ENCODE data around the gene HLA-E. TPM values are rescaled to one million over a fixed set of nuclear protein-coding genes. Genes with fewer than 3 reads are reported as not detected.
"Not testable (repeated sequence)": the region's sequence is repeated elsewhere in the genome, so short reads cannot be mapped to it uniquely, and the experiment has no call there.

The HLA-E gene
- total RNA-seq, 1 experiment from 2014 or later = 125 TPM

DNA sequence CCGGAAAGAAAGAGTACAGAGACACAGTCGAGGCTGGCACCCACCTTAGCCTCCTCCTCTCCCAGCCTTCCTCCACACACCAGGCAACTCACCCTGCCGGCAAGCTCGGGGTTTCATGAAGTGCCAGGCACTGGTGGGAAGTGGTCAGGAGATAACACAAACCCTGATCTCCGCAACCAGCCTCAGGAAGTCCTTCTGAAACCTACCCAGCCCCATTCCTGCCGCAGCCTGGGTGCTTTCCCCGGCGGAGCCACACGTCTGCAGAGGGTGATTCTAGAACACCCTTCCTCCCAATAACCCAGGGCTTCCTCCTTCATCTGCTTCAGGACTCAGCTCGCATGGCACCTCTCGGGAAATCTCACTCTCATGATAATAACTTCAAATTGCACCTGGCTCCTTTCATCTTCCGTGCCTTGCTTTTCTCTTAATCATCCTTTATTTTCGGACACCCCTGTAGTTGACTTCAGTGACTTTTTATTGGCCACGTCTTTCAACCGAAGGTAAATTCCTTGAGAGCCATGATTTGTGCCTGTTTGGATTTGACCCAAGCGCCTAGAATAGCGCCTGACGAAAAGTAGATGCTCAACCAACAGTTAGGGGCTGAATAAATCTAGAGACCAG is 8.7 kb upstream of the HLA-E start:
- no peak overlapping the region for H3K27ac ChIP-seq
- H3K27me3 ChIP-seq (ENCODE audit: insufficient read depth, low read depth) = peaks cover 54% of the 10 kb centered on the region
- intact Hi-C loops (cut with micrococcal nuclease; ENCODE audit: unreplicated experiment) = loop anchor here (5.0 kb wide), 2 partner anchors 347 to 712 kb away; no protein-coding TSS in a partner anchor
- BruUV-seq (replicated peaks) = no TSS peak
- CTCF ChIA-PET = no interaction called here
- POLR2A ChIA-PET (ENCODE audit: unreplicated experiment) = no interaction called here
- H3F3A ChIP-seq (ENCODE audit: insufficient read depth, low read depth) = peaks cover 3% of the 10 kb centered on the region; the same call in 1 of the 2 replicates
- no peaks in the 10 kb centered on the region for H3K79me2 ChIP-seq (ENCODE audit: low read depth)
- no peak for DNase-seq
- H3K9me2 ChIP-seq (ENCODE audit: insufficient read depth) = no peaks in the 10 kb centered on the region
- H2AFZ ChIP-seq = no peak overlapping the region
- no peaks in the 10 kb centered on the region for H4K20me1 ChIP-seq (ENCODE audit: insufficient read depth)
- no peaks in the 10 kb centered on the region; the same call in 1 of the 2 replicates for H3K4me1 ChIP-seq (replicated peaks; ENCODE audit: insufficient read depth)
- peak overlapping the region; percentile 19 for H3K4me2 ChIP-seq
- no peaks in the 10 kb centered on the region for H3K9me3 ChIP-seq (ENCODE audit: insufficient read depth, low read depth)
- H3K36me3 ChIP-seq (ENCODE audit: low read depth) = no peaks in the 10 kb centered on the region
- H3K4me3 ChIP-seq = no peak overlapping the region
- TF ChIP-seq, protein P1, sequence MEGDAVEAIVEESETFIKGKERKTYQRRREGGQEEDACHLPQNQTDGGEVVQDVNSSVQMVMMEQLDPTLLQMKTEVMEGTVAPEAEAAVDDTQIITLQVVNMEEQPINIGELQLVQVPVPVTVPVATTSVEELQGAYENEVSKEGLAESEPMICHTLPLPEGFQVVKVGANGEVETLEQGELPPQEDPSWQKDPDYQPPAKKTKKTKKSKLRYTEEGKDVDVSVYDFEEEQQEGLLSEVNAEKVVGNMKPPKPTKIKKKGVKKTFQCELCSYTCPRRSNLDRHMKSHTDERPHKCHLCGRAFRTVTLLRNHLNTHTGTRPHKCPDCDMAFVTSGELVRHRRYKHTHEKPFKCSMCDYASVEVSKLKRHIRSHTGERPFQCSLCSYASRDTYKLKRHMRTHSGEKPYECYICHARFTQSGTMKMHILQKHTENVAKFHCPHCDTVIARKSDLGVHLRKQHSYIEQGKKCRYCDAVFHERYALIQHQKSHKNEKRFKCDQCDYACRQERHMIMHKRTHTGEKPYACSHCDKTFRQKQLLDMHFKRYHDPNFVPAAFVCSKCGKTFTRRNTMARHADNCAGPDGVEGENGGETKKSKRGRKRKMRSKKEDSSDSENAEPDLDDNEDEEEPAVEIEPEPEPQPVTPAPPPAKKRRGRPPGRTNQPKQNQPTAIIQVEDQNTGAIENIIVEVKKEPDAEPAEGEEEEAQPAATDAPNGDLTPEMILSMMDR (conservative IDR thresholded peaks at IDR 0.05) = no peak
- TF ChIP-seq EZH2 (IDR thresholded peaks at IDR 0.05; ENCODE audit: low read depth) = no peak

DNA sequence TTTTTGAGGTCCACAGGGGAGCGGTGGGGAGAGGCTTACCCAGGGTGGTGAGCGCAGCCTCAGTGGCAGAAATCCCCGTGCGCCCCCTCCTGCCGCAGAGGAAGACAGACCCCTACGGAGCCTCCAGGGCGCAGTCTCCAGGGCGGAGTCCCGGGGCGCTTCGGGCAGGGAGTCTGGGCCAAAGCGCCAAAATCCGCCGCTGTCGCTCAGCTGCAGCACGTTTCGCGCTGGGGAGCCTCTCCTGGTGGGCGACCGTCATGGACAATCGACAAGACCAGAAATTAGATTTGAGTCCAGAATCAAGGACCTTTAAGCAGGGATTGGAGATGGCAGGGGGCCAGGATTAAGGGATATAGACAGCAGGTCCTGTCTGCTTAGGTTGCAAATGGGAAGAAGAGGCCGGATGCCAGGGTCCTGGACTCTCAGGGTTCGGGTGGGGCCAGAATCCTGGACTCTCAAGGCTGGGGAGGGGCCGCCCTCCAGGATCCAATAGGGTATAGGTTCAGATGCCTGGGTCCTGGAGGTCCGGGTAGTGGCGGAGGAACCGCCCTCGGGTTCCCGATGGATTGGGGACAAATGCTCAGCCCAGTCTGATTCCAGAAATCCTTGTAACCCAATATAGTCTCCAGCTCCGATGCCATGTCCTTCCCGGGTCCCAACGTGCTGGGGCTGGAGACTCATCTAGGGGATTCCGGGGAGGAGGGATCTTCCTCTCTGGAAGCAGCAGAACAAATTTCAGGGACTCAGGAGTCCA is 7.9 kb upstream of the HLA-E start:
- no peaks in the 10 kb centered on the region for H3K79me2 ChIP-seq (ENCODE audit: low read depth)
- no peaks in the 10 kb centered on the region; the same call in 1 of the 2 replicates for H3K4me1 ChIP-seq (replicated peaks; ENCODE audit: insufficient read depth)
- peaks cover 3% of the 10 kb centered on the region; the same call in 1 of the 2 replicates for H3F3A ChIP-seq (ENCODE audit: insufficient read depth, low read depth)
- H3K36me3 ChIP-seq (ENCODE audit: low read depth) = no peaks in the 10 kb centered on the region
- H3K9me3 ChIP-seq (ENCODE audit: insufficient read depth, low read depth) = no peaks in the 10 kb centered on the region
- no TSS peak for BruUV-seq (replicated peaks)
- no peak overlapping the region for H3K4me3 ChIP-seq
- H3K4me2 ChIP-seq = peak overlapping the region; percentile 34; the same call in 1 of the 2 replicates
- DNase-seq = no peak
- POLR2A ChIA-PET (ENCODE audit: unreplicated experiment) = interaction anchor here (0.5 kb wide), 1 partner anchor 243 kb away, joined by 3 read pairs; no protein-coding TSS in a partner anchor
- CTCF ChIA-PET = interaction anchor here (0.9 to 1.4 kb wide), 6 partner anchors 28 to 590 kb away, joined by 3 to 13 read pairs (median 5); no protein-coding TSS in a partner anchor
- no peaks in the 10 kb centered on the region for H4K20me1 ChIP-seq (ENCODE audit: insufficient read depth)
- H3K27ac ChIP-seq = no peak overlapping the region
- TF ChIP-seq EZH2 (IDR thresholded peaks at IDR 0.05; ENCODE audit: low read depth) = no peak
- TF ChIP-seq, protein P1 (conservative IDR thresholded peaks at IDR 0.05) = no peak
- H3K9me2 ChIP-seq (ENCODE audit: insufficient read depth) = no peaks in the 10 kb centered on the region
- H3K27me3 ChIP-seq (ENCODE audit: insufficient read depth, low read depth) = peaks cover 51% of the 10 kb centered on the region
- intact Hi-C loops (cut with micrococcal nuclease; ENCODE audit: unreplicated experiment) = loop anchor here (5.0 kb wide), 2 partner anchors 346 to 711 kb away; no protein-coding TSS in a partner anchor
- no peak overlapping the region for H2AFZ ChIP-seq

DNA sequence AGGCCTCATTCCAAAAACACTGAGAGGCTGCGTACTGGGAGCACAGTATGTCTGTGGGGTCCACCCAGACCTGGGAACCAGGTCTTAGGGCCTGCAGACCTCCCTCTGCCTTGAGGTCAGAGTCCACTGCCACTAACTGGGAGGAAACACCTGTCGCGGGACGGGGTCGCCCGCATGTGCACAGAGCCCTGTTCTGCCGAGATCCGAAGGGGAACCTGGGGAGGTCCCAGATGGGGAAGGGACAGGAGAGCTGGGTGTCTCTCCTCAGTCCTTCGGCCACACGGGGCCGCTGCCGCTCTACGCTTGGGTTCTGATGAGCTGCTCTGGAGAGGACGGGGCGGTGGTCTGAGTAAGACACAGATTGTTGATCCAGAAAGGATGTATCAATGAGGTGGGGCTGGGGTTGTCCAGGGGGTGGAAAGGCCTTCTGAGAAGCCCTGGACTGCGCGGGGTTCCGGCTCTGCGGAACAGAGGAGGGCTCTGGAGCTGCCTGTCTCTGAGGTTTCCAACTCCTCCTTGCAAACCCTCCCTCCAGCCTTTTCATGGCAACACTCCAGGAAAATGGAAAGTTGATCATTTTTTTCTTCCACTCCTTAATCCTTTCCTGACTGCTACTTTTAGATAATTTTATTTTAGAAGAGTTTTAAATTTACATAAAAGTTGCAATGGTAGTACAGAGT is 7.2 kb upstream of the HLA-E start:
- H3K9me3 ChIP-seq (ENCODE audit: insufficient read depth, low read depth); H3K27ac ChIP-seq; H3K36me3 ChIP-seq (ENCODE audit: low read depth); H2AFZ ChIP-seq; H4K20me1 ChIP-seq (ENCODE audit: insufficient read depth); H3K79me2 ChIP-seq (ENCODE audit: low read depth); H3F3A ChIP-seq (ENCODE audit: insufficient read depth, low read depth); H3K4me1 ChIP-seq (replicated peaks; ENCODE audit: insufficient read depth); BruUV-seq (replicated peaks); H3K4me3 ChIP-seq; H3K9me2 ChIP-seq (ENCODE audit: insufficient read depth): not testable (repeated sequence)
- TF ChIP-seq, protein P1 (conservative IDR thresholded peaks at IDR 0.05) = peak; percentile 81
- ChIA-PET CTCF (interaction anchor here (0.5 to 1.4 kb wide), 9 partner anchors 29 to 589 kb away, joined by 3 to 13 read pairs (median 4); no protein-coding TSS in a partner anchor), POLR2A (ENCODE audit: unreplicated experiment) (interaction anchor here (0.5 to 0.6 kb wide), 2 partner anchors 243 to 899 kb away, joined by 3 read pairs; no protein-coding TSS in a partner anchor)
- Histone ChIP-seq H3K4me2 (peak overlapping the region; percentile 34), H3K27me3 (ENCODE audit: insufficient read depth, low read depth) (peaks cover 45% of the 10 kb centered on the region)
- DNase-seq = peak in 1 of 2 experiments; percentile 79
- intact Hi-C loops (cut with micrococcal nuclease; ENCODE audit: unreplicated experiment) = loop anchor here (2.0 to 5.0 kb wide), 9 partner anchors 115 to 710 kb away; partner anchors contain the start of genes DHX16 and VARS2
